Stimulated activated CD4-positive, alpha-beta T cell treated with anti-CD3 and anti-CD28 coated beads, Interleukin-1b, Interleukin-23, amount 100 ng/mL, for 24 hours (primary cell): Measurements from ENCODE around the gene ITPK1.
"Not testable (repeated sequence)": the region's sequence is repeated elsewhere in the genome, so short reads cannot be mapped to it uniquely, and the experiment has no call there.

Source experiments
- DNase-seq, 4 experiments: peaks; one replicate each; pipeline ENCODE4 v3.0.0-alpha.2; 2020; ENCODE audit warnings: low read depth in 4 of 4, low spot score in 1 of 4

The ITPK1 gene

GRCh38 chr14:93062013-93062412, 53.7 kb downstream of the ITPK1 start:
- not testable (repeated sequence) for DNase-seq

DNA sequence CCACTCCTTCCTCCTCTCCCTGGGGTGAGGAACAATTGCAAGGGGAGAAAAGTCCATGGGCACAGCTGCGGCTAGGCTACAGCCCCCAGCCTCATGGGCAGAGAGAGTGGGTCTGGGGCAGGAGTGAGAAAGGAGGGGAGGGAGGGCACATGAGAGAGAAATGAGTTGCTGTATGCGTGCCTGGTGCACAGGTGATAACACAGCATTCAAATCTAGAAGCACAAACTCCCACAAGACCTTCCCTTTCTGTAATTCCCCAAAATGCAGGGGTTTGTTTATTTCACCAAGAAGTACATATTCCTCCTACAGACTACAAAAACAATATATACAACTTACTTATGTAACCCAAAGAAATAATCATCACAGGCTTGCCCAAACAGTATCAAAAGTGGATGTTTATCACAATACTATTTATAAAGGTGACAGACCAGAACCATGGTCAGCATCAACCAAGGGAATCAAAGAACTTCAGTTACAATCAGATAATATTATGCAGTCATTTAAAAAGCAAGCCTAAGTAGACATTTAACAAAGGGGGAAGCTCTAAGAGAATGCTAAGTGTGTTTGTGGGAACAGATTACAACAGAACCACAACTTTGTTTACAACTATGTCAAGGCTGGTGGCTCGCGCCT, 54.2 kb downstream of the ITPK1 start:
- DNase-seq = no peak

GRCh38 chr14:93060841-93061240, 54.9 kb downstream of the ITPK1 start:
- DNase-seq = no peak

DNA sequence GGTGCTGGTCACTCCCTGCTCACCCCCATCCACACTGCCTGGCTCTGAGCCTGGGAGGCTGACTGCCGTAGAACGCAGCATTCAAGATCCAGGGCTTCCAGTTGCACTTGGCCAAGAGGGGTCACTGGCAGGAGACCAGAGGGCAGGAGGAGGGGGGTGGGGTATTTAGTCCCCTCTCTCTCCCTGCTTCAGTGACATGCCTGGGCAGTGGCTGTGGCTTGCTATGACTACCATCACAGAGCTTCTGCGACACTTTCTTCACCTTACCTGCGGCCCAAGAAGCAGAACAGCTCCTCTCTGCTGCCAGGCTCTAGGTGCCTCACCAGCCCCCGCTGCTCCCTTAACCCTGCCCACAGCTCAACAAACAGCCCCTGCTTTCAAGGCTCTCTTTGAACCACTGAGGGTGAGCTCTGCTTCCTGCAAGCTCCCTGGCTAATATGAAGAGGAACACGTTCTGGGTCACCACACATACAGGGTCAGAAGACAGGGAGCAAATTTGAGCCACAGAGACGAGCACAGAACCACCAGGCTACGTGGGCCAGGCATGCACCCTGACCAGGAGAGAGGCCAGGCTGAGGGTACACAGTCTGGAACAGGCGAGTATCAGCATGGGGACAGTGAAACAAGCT, 55.7 kb downstream of the ITPK1 start:
- DNase-seq = no peak

DNA sequence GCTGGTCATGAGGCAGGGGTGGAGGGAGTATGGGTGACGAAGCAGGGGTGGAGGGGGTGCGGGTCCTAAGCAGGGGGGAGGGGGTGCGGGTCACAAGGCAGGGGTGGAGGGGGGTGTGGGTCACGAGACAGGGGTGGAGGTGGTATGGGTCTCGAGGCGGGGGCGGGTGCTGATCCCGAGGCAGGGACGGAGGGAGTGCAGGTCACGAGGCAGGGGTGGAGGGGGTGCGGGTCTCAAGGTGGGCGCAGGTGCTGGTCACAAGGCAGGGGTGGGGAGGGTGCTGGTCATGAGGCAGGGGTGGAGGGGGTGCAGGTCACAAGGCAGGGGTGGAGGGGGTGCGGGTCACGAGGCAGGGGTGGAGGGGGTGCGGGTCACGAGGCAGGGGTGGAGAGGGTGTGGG, 56.5 kb downstream of the ITPK1 start:
- no peak for DNase-seq

DNA sequence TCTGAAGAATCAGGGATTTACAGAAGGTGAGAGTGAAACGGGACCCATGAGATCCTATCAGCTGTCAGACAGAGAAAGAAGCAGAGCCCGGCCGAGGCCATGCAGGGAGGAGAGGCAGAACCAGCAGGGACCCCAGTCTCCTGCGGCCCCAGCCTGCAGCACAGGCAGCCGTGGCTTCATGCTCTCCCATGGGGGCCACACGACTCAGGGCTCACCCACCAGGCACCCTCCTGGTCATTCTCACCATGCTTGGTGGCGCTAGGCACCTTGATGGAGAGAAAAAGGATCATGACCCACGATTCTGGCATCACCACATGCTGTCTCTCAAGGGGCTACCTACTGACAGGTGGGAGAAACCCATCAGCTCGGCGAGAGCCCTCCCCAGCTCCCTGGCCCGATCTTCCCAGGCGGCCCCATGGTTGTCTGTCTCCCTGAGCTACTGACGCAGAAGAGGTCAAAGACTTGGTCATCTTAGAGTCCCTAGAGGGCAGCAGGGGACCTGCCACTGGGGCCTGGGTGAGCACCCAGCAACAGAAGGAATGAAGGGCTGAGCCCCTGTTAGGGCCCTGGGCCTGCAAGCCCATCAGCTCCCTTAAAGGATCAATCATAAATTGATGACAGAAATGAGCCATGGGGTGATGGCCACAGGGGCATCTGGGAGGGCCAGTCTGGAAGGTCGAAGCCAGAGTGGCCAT, 58.0 kb downstream of the ITPK1 start:
- DNase-seq = no peak

DNA sequence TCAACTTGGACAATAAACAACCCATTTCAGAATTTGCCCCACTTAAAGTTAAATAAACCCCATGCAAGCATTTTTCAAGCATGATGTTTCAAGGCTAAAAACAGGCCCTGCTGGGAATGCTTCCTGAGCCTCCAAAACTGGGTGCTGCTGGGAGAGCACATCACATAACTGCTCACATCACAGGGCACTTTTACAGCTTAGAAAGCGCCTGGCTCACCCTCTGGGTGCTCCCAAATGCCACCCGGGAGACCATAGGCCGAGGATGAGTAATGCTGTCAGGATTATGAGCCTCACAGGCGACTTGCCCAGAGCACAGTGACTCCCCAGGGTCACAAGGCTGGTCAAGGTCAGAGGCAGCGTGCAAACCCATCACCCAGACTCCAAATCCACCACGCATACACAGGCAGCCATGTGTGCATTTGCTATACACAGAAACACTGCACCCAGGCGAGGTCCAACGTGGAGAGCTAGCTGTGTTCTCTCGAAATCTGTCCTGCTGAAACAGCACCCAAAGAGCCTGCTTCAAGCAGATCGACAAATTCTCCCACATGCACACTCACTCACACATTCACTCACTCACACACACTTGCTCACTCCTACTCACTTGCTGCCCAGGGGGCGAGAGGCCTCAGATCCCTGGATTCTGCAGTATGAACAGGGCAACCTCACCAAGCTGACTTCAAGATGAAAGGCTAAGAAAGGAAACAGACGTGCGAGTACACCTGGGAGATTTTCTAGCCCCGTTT, 58.7 kb downstream of the ITPK1 start:
- no peak for DNase-seq

- no peak for DNase-seq
Measured at GRCh38 chr14:93056166-93056839, 59.4 kb downstream of the ITPK1 start.

GRCh38 chr14:93055651-93056115, 60.0 kb downstream of the ITPK1 start:
- no peak for DNase-seq

GRCh38 chr14:93054876-93055275, 60.8 kb downstream of the ITPK1 start:
- DNase-seq = no peak

DNA sequence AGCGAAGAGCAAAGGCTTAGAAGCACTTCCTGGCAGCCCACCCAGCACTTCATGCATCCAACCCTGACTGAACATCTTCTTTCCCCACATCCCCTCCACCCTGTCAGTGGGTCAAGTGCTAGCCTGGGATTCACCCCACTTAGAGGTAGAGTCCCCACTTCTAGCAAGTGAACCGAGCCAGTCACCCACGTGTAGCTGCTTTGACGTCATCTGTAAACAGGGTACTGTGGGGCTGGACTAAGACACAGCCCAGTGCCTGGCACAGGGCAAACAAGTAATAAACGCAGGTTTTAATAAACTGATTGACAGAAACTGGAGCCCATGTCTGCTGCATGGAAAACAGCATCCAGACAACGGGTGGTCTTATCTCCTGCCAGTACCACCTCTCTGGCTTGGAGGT, 61.7 kb downstream of the ITPK1 start:
- no peak for DNase-seq

DNA sequence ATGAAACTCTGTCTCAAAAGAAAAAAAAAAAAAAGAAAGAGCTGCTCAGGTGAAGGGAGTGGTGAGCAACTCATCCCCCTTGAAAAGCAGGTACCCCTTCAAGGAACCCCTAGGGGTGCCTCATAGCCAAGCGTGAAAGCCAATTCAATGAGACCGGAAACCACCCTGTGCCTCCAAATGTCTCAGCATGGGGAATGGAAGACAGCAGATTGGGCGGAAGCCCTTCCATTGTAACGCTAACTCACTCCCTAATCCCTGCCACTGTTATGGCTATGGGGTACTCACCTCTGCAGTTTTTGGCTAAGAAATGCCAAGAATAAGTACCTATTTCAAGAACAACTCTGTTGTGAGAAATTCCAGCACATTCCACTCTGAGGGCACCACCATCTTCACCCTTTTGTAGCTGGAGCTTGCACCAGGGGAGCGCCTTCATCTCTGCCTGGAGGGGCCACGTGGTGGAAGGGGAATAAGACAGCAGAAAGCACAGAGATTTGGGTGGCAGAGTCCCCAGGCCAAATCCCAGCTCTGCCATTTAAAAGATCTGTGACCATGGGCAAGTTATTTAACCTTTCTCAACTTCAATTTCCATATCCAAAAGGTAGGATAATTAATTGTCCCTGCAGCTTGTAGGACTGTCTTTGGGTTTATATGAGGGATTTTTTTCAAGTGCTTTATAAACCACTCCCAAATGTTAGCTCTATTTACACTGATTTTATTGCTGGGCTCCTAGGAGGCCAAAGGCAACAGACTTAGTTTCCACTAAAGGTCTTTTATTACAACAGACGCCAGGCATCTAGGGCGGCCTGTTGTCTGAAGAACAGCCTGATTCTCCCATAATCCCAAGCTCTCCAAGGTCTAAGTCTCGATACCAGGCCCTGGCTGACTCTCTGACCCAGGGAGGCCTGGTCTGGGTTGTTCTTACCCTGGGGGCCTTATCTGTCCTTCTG, 63.9 kb downstream of the ITPK1 start:
- no peak for DNase-seq

DNA sequence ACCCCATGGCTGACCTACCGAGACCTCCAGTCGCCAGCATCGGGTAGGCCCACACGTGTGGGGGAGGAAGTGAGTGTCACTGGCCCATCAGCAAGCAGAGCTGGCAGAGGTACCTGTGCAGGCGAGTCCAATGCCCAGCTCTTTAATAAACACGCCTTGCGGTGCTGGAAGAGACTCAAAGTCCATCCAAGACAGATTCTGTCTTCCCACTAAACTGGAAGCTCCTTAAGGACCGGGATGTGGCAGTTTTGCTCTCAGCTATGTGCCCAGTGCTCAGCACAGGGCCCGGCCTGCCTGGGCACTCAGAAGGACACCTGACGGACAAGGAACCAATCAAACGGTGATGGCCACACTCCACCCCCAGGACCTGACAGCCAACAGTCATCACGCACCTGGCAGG, 65.0 kb downstream of the ITPK1 start:
- no peak for DNase-seq

DNA sequence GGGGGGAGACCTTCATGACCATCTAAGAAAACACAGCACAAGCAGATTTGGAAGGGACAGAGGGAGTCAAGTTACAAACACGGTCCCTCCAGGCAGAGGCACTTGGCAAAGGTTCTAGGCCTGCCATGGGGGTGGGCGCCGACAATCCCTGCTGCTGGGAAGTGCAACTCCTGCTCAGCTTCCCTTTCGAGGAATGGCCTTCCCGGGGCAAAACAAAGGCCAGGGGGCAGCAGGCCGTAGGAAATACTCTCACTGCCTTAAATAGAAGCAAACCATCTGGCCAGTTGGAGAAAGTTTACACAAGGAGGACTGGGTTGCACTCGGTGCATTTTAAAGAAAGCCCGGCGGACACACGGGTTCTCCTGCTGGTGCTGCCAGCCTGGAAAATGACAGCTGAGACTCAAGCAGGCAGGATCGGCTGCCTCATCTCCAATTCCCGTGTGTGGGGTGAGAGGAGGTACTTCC, 65.8 kb downstream of the ITPK1 start:
- DNase-seq = no peak

DNA sequence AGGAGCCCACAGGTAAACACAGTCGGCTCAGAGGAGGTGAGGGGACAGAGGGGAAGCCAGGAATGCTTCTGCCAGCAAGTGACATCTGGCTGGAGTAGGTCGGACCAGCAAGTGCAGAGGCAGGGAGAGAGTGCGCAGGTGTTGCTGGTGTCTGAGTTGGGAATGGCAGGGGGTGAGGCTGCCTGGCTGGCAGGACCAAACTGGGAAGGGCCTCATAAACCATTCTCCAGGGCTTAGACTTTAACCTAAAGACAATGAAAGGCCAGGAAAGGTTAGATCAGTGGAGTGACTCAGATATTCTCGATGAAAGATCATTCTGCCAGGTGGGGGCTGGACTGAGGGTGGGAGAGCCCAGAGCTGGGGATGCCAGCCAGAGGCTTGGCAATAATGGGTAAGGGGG, 66.4 kb downstream of the ITPK1 start:
- DNase-seq = no peak

DNA sequence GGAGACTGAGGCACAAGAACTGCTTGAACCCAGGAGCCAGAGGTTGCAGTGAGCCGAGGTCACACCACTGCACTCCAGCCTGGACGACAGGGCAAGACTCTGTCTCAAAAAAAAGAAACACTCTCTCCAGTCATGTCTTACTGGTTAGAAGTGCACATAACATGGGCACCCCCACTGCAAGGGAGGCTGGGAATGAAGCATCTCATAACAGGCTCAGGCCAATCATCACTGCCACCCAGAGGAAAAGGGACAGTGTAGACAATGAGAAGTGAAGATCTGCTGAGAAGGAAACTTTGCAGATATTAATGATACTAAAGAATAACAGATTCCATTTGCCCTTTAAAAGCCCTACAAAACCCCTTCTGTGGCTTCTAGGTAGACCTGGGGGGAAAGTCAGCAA, 66.9 kb downstream of the ITPK1 start:
- DNase-seq = no peak

- no peak for DNase-seq
Measured at GRCh38 chr14:93047661-93048060, 68.1 kb downstream of the ITPK1 start.

DNA sequence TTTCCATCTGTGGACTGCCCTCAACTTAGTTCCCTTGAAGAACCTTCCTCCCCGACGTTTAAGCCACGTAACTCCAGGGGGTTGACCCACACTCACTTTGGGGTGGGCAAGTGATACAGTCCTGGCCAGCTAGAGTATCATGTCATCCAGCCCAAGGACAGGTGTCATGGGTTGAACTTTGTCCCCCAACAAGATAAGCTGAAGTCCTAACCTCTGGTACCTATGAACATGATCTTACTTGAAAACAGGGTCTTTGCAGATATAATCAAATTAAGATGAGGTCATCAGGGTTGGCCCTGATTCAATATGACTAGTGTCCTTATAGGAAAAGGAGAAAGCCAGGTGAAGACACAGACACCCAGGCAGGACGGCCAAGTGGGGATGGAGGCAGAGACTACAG, 68.6 kb downstream of the ITPK1 start:
- no peak for DNase-seq

- no peak for DNase-seq
Measured at GRCh38 chr14:93046705-93047050, 69.0 kb downstream of the ITPK1 start.
